OCI-LY3 (cell line): ENCODE measurements around the gene LAMA4.

Experiments
- H2AFZ ChIP-seq: fragments of 200-600, 300-600 bp; shearing (Covaris generic); 2 replicates; pipeline ENCODE4 v1.6.0; 2014; ENCODE audit warnings: antibody characterized with exemption, low read depth, low read length
- H3K27ac ChIP-seq: fragments of 200-600, 300-600 bp; sonication (generic); 2 replicates; pipeline ENCODE4 v1.5.1; 2014; ENCODE audit warnings: mild to moderate bottlenecking, low read length, moderate library complexity, mixed read lengths
- H3K27me3 ChIP-seq: fragments of 200-600, 300-600 bp; sonication (generic); 2 replicates; pipeline ENCODE4 v1.6.1; 2014; ENCODE audit warnings: low read depth, low read length, mixed read lengths
- H3K36me3 ChIP-seq: fragments of 200-600, 300-600 bp; sonication (generic); replicated peaks from 2 replicates; pipeline ENCODE3; 2014; ENCODE audit warnings: low read depth, low read length, mixed read lengths
- H3K4me1 ChIP-seq: fragments of 300-600, 200-600 bp; sonication (generic); 2 replicates; pipeline ENCODE4 v1.6.1; 2014; ENCODE audit warnings: low read length, mixed read lengths
- H3K4me2 ChIP-seq: fragments of 200-600, 300-600 bp; sonication (generic); 2 replicates; pipeline ENCODE4 v1.6.1; 2014; ENCODE audit warnings: low read length, mixed read lengths
- H3K4me3 ChIP-seq: fragments of 300-600, 200-600 bp; sonication (generic); 2 replicates; pipeline ENCODE4 v1.5.1; 2014; ENCODE audit warnings: antibody characterized with exemption, mild to moderate bottlenecking, low read length, moderate library complexity
- H3K79me2 ChIP-seq: fragments of 300-600, 200-600 bp; shearing (Covaris generic); 2 replicates; pipeline ENCODE4 v1.6.1; 2014; ENCODE audit warnings: mild to moderate bottlenecking, low read length, mixed read lengths
- H3K9ac ChIP-seq: fragments of 300-600, 200-600 bp; shearing (Covaris generic); 2 replicates; pipeline ENCODE4 v1.6.0; 2014; ENCODE audit warnings: mild to moderate bottlenecking, low read length, moderate library complexity
- H3K9me3 ChIP-seq: fragments of 200-600, 300-600 bp; shearing (Covaris generic); 2 replicates; pipeline ENCODE4 v1.6.1; 2014; ENCODE audit warnings: low read length, mixed read lengths; ENCODE audit not compliant: insufficient read depth
- H4K20me1 ChIP-seq: fragments of 200-600, 300-600 bp; sonication (generic); 2 replicates; pipeline ENCODE4 v1.6.1; 2016; ENCODE audit warnings: low read length, mixed read lengths; ENCODE audit not compliant: insufficient read depth
- EZH2phosphoT487 ChIP-seq: fragments of 200-600 bp; shearing (Covaris generic); IDR thresholded peaks from 2 replicates; pipeline ENCODE4 v1.6.1; 2018; ENCODE audit warnings: antibody characterized with exemption, mixed run types, low read depth
- TF ChIP-seq, protein P1 (sequence below): fragments of 200-600, 300-600 bp; sonication (generic); IDR thresholded peaks from 2 replicates; pipeline ENCODE4 v1.5.1; 2014; ENCODE audit warnings: antibody characterized with exemption, low read length, low read depth

LAMA4 gene

DNA sequence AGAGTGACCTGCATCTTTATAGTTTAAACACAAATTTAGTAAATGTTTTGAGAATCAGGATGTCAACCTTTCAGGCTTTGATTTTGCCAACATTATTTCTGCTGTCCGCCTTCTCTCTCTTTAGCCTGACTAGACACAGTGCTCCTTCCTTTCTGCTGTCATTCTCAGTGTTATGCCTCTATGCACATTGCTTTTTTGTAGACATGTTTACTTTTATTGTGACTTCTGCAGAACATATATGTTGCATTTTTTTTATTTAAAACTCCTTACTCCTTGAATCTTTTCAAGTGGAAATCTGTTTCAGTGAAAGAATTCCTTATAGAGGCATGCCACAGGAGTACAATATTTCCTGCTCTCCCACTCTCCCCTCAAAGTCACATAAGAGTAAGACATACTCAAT lies 64.2 kb downstream of the LAMA4 start:
- H3K9ac ChIP-seq, result no peak overlapping the region
- no peaks in the 10 kb centered on the region for H4K20me1 ChIP-seq
- no peak overlapping the region for H2AFZ ChIP-seq
- no peak overlapping the region for H3K27ac ChIP-seq
- no peak overlapping the region for H3K4me3 ChIP-seq
- TF ChIP-seq, protein P1, sequence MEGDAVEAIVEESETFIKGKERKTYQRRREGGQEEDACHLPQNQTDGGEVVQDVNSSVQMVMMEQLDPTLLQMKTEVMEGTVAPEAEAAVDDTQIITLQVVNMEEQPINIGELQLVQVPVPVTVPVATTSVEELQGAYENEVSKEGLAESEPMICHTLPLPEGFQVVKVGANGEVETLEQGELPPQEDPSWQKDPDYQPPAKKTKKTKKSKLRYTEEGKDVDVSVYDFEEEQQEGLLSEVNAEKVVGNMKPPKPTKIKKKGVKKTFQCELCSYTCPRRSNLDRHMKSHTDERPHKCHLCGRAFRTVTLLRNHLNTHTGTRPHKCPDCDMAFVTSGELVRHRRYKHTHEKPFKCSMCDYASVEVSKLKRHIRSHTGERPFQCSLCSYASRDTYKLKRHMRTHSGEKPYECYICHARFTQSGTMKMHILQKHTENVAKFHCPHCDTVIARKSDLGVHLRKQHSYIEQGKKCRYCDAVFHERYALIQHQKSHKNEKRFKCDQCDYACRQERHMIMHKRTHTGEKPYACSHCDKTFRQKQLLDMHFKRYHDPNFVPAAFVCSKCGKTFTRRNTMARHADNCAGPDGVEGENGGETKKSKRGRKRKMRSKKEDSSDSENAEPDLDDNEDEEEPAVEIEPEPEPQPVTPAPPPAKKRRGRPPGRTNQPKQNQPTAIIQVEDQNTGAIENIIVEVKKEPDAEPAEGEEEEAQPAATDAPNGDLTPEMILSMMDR, result no peak
- no peak for TF ChIP-seq EZH2phosphoT487
- no peaks in the 10 kb centered on the region for H3K36me3 ChIP-seq
- H3K4me1 ChIP-seq, result no peaks in the 10 kb centered on the region
- H3K27me3 ChIP-seq, result no peaks in the 10 kb centered on the region
- H3K9me3 ChIP-seq, result no peaks in the 10 kb centered on the region
- no peaks in the 10 kb centered on the region for H3K79me2 ChIP-seq
- H3K4me2 ChIP-seq, result no peak overlapping the region

DNA sequence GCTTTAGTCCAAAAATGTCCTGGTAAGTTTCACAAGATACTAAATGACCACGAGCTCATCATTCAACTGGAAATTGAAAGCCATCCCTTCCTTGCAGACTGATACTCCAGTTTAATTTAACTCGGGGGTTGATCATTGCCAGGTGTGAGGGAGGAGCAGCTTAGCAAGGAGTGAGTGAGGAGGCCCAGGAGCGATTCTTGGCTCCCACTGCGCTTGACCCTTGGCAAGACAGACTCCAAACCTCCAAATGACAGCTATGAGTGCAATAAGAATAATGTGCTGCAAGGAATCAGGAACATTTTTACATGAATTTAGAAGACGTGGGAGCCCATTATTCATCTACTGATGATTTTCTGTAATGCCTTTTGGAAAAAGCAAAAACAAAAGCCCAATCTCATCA lies 64.9 kb downstream of the LAMA4 start:
- no peaks in the 10 kb centered on the region for H3K9me3 ChIP-seq
- H3K27me3 ChIP-seq, result no peaks in the 10 kb centered on the region
- no peaks in the 10 kb centered on the region for H3K36me3 ChIP-seq
- H4K20me1 ChIP-seq, result no peaks in the 10 kb centered on the region
- no peak overlapping the region for H2AFZ ChIP-seq
- H3K4me1 ChIP-seq, result no peaks in the 10 kb centered on the region
- no peaks in the 10 kb centered on the region for H3K79me2 ChIP-seq
- no peak overlapping the region for H3K9ac ChIP-seq
- no peak for TF ChIP-seq EZH2phosphoT487
- TF ChIP-seq, protein P1, result no peak
- no peak overlapping the region for H3K4me3 ChIP-seq
- no peak overlapping the region for H3K27ac ChIP-seq
- no peak overlapping the region for H3K4me2 ChIP-seq

DNA sequence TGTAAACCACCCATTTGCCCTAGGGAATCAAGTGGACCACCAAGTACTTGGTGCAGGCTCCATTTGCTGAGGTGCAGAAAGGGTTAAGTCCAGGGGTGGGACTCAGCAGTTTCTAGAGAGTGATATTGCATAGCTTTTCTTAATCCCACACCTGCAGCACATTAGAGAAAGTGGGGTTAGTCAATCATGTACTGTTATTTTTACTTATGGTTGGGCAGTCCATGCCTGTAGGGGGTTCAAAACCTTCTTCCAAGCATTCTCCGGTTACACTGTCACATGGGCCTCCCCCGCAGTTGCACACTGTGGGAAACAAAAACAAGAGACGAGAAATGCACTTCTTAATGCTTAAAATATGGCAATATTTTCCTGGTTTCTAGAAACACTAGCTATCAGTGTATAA lies 65.5 kb downstream of the LAMA4 start:
- no peaks in the 10 kb centered on the region for H3K9me3 ChIP-seq
- TF ChIP-seq, protein P1, result no peak
- TF ChIP-seq EZH2phosphoT487, result no peak
- no peak overlapping the region for H3K9ac ChIP-seq
- no peaks in the 10 kb centered on the region for H3K27me3 ChIP-seq
- H4K20me1 ChIP-seq, result no peaks in the 10 kb centered on the region
- H3K4me2 ChIP-seq, result no peak overlapping the region
- no peak overlapping the region for H3K4me3 ChIP-seq
- H2AFZ ChIP-seq, result no peak overlapping the region
- no peaks in the 10 kb centered on the region for H3K4me1 ChIP-seq
- no peak overlapping the region for H3K27ac ChIP-seq
- H3K36me3 ChIP-seq, result no peaks in the 10 kb centered on the region
- no peaks in the 10 kb centered on the region for H3K79me2 ChIP-seq

DNA sequence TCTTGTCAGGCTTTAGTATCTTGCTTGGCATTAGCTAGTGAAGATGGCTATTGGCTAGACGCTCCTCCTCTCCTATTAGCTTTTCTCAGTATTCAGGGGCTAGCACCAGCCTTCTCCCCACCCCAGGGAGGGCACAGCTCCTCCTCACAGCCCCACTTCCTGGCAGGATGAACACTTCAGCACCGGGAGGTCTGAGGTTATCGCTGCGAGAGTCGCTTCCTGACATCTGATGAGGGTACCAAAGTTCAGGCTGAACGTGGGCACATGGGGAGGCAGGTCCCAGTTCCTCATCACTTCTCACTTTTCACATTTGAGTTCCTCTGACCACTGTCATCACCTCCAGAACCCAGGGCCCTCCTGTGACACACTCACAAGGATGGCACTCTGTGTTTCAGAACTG lies 66.6 kb downstream of the LAMA4 start:
- H3K4me2 ChIP-seq, result no peak overlapping the region

More for the DNA sequence above, 66.6 kb downstream of the LAMA4 start:
- no peaks in the 10 kb centered on the region for H4K20me1 ChIP-seq
- no peaks in the 10 kb centered on the region for H3K27me3 ChIP-seq
- no peak overlapping the region for H3K27ac ChIP-seq
- no peak overlapping the region for H3K9ac ChIP-seq
- no peaks in the 10 kb centered on the region for H3K36me3 ChIP-seq
- no peaks in the 10 kb centered on the region for H3K79me2 ChIP-seq
- H3K9me3 ChIP-seq, result no peaks in the 10 kb centered on the region
- TF ChIP-seq, protein P1, result no peak
- no peak for TF ChIP-seq EZH2phosphoT487
- no peak overlapping the region for H2AFZ ChIP-seq
- no peaks in the 10 kb centered on the region for H3K4me1 ChIP-seq
- no peak overlapping the region for H3K4me3 ChIP-seq
